ENCODE results near the gene C2orf69.

C2orf69 gene

GRCh38 chr2:199962203-199962602 lies 51.1 kb downstream of the C2orf69 start:
- in situ Hi-C loops (cut with MboI; ENCODE audit: low sequenced_read_pairs) = no loop called here

GRCh38 chr2:199966405-199966804 lies 55.3 kb downstream of the C2orf69 start:
- in situ Hi-C loops (cut with MboI; ENCODE audit: low sequenced_read_pairs) = no loop called here

- in situ Hi-C loops (cut with MboI; ENCODE audit: low sequenced_read_pairs) = no loop called here
These were observed 55.9 kb downstream of the C2orf69 start for GRCh38 chr2:199966976-199967375.

GRCh38 chr2:199968126-199968525 lies 57.0 kb downstream of the C2orf69 start:
- in situ Hi-C loops (cut with MboI; ENCODE audit: low sequenced_read_pairs) = no loop called here

- in situ Hi-C loops (cut with MboI; ENCODE audit: low sequenced_read_pairs) = loop anchor here (10.0 kb wide), 1 partner anchor 503 kb away; no protein-coding TSS in a partner anchor
These were observed 61.1 kb downstream of the C2orf69 start for GRCh38 chr2:199972088-199972626.

GRCh38 chr2:199973703-199974102 lies 62.6 kb downstream of the C2orf69 start:
- in situ Hi-C loops (cut with MboI; ENCODE audit: low sequenced_read_pairs) = loop anchor here (10.0 kb wide), 1 partner anchor 501 kb away; no protein-coding TSS in a partner anchor

GRCh38 chr2:199975273-199975895 lies 64.3 kb downstream of the C2orf69 start:
- in situ Hi-C loops (cut with MboI; ENCODE audit: low sequenced_read_pairs) = loop anchor here (10.0 to 25.0 kb wide), 2 partner anchors 499 to 712 kb away; no protein-coding TSS in a partner anchor

All from HL-60/S4 (cell line).